Fibroblast of mammary gland (primary cell): ENCODE measurements around the gene DAPK1.

Experiments
- DNase-seq: peaks from one replicate; pipeline ENCODE4 v3.0.0-alpha.2; 2010; ENCODE audit warnings: low read depth
- H3K4me3 ChIP-seq: 2 replicates; pipeline ENCODE4 v1.5.1; 2011; ENCODE audit warnings: low read depth, mild to moderate bottlenecking, low read length, moderate library complexity; ENCODE audit not compliant: control insufficient read depth
- CTCF ChIP-seq: conservative IDR thresholded peaks from 2 replicates; pipeline ENCODE4 v1.5.1; 2011; ENCODE audit warnings: low read depth, low read length, inconsistent platforms; ENCODE audit not compliant: control insufficient read depth, insufficient read depth

DAPK1 gene

GRCh38 chr9:87592554-87593358 lies 95.1 kb downstream of the DAPK1 start:
- no peak overlapping the region for H3K4me3 ChIP-seq
- DNase-seq, result peak; percentile 69
- no peak for TF ChIP-seq CTCF

- no peak overlapping the region for H3K4me3 ChIP-seq
- no peak for TF ChIP-seq CTCF
- no peak for DNase-seq
Measured at GRCh38 chr9:87593359-87593980, 95.8 kb downstream of the DAPK1 start.

GRCh38 chr9:87594194-87594593 lies 96.5 kb downstream of the DAPK1 start:
- no peak overlapping the region for H3K4me3 ChIP-seq
- TF ChIP-seq CTCF, result no peak
- DNase-seq, result peak; percentile 67

GRCh38 chr9:87594662-87595061 lies 97.0 kb downstream of the DAPK1 start:
- no peak overlapping the region for H3K4me3 ChIP-seq
- DNase-seq, result no peak
- no peak for TF ChIP-seq CTCF

- no peak for DNase-seq
- no peak overlapping the region for H3K4me3 ChIP-seq
- TF ChIP-seq CTCF, result no peak
Measured at GRCh38 chr9:87595610-87596009, 97.9 kb downstream of the DAPK1 start.

GRCh38 chr9:87596862-87597261 lies 99.2 kb downstream of the DAPK1 start:
- no peak for DNase-seq

More at GRCh38 chr9:87596862-87597261, 99.2 kb downstream of the DAPK1 start:
- no peak overlapping the region for H3K4me3 ChIP-seq
- TF ChIP-seq CTCF, result no peak
